ENCODE data around the gene PPFIBP2. TPM values are rescaled to one million over a fixed set of nuclear protein-coding genes. Genes with fewer than 3 reads are reported as not detected.
A peak's percentile ranks its signal among the peaks of the same experiment; 100 is the strongest.

PPFIBP2 gene
- polyA plus RNA-seq, 2 of the 4 experiments (the other 2 are of a cell fraction): 13.4 to 32.5 TPM

DNA sequence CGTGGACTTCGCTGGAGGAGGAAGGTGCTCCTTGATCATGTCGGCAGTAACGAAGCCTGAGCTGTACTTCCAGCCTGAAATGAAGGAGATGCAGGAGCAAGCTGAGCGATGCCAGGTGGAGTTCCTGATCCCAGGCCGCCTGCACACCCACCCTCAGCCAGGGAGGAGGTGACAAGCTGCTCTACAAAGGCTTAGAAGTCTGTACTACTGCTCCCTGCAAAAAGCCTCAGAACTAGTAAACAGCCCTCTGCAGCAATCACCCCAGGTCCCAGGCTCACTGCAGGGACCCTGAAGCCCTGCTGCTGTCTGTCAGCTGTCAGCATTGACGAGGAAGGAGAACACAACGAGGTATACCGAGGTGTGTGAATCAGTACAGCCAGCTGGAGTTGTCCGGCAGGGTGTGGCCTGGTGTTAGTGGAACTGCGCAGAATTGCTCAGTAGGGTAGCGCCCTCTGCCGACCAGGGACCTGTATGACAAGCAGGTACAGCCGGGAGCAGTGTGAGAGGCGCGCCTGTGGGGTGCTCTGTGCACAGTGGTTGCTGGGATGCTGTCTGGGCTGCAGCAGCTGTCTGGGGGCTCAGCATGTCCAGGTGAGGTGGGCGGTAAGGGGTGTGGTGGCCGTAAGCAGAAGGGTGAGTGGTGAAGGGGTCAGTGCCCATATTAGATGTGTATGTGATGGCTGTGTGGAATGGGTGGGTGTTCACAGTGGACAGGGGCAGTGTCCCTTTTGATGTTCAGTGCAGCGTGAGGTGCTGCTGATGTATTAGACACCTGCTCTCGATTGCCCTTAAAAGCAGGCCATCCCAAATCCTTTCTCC, 151.9 kb downstream of the PPFIBP2 start:
- CTCF ChIA-PET: interaction anchor here (0.5 to 10.6 kb wide), 59 partner anchors 10 to 572 kb away, joined by 3 to 209 read pairs (median 5); partner anchors contain the start of gene PPFIBP2
- DNase-seq (ENCODE audit: low read depth in 1 of 2, low spot score in 1 of 2) (peak; percentile 85 to 92), ATAC-seq (peak; percentile 94 to 99), FAIRE-seq (no peak)
- TF ChIP-seq, protein P1, sequence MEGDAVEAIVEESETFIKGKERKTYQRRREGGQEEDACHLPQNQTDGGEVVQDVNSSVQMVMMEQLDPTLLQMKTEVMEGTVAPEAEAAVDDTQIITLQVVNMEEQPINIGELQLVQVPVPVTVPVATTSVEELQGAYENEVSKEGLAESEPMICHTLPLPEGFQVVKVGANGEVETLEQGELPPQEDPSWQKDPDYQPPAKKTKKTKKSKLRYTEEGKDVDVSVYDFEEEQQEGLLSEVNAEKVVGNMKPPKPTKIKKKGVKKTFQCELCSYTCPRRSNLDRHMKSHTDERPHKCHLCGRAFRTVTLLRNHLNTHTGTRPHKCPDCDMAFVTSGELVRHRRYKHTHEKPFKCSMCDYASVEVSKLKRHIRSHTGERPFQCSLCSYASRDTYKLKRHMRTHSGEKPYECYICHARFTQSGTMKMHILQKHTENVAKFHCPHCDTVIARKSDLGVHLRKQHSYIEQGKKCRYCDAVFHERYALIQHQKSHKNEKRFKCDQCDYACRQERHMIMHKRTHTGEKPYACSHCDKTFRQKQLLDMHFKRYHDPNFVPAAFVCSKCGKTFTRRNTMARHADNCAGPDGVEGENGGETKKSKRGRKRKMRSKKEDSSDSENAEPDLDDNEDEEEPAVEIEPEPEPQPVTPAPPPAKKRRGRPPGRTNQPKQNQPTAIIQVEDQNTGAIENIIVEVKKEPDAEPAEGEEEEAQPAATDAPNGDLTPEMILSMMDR (IDR thresholded peaks at IDR 0.05): peak; percentile 83
- TF ChIP-seq HDAC2 (IDR thresholded peaks at IDR 0.05): no peak
- TF ChIP-seq ZNF302 (CRISPR knock-in tag; IDR thresholded peaks at IDR 0.05): no peak
- no peak for TF ChIP-seq HOXB5 (CRISPR knock-in tag; IDR thresholded peaks at IDR 0.05)
- no peak for TF ChIP-seq JUNB (IDR thresholded peaks at IDR 0.05)
- no peak for TF ChIP-seq ESRRA (IDR thresholded peaks at IDR 0.05; ENCODE audit: borderline replicate concordance, low read length)
- TF ChIP-seq SMC3 (IDR thresholded peaks at IDR 0.05): peak; percentile 86
- peak; percentile 93 to 96 for TF ChIP-seq RAD21 (conservative IDR thresholded peaks at IDR 0.05 in 1 of 2, IDR thresholded peaks at IDR 0.05 in 1 of 2)
- Histone ChIP-seq H3K27ac (peak overlapping the region in 1 of 2 experiments; percentile 60; a peak in 3 of 6 replicates), H3K4me2 (peak overlapping the region; percentile 29; the same call in 2 of the 3 replicates), H3K4me1 (peaks cover 4% of the 10 kb centered on the region; the same call in 2 of the 3 replicates), H3K9me3 (no peaks in the 10 kb centered on the region), H3K4me3 (no peak overlapping the region)
- 27% methylated on average over 20 of the region's 20 CpGs for whole genome bisulfite sequencing (ENCODE audit: missing lambda C conversion rate)
- POLR2A ChIA-PET: interaction anchor here (0.6 to 1.5 kb wide), 2 partner anchors 90 to 97 kb away, joined by 3 to 4 read pairs; no protein-coding TSS in a partner anchor

DNA sequence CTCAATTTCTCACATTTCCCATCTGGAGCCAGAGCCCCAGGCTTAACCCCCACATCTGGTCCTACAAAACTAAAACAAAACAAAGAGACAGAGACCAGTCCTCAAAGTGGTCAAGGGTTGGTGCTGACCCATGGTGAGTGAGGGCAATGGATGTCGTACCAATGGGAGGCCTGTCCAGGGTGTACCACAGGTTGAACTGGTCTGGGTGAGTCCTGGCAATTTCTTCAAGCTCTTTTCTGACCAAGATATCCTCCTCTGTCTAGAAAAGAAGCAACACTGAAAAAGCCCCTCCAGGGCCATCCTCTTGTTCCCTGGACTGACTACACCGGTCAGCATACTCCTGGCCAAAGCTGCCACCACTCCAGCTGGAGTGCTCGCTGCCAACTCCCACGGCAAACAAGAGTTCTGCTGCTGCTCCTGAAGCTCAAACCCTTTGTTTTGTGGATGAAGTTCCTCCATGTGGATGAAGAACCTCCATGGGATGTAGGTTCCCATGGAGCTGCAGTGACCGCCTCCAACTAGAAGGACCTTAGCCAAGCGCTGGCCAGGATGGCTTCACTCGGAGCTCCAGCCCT, 152.6 kb downstream of the PPFIBP2 start:
- Histone ChIP-seq H3K4me1 (peaks cover 4% of the 10 kb centered on the region; the same call in 2 of the 3 replicates), H3K9me3 (no peaks in the 10 kb centered on the region), H3K4me3 (no peak overlapping the region), H3K27ac (no peak overlapping the region), H3K4me2 (no peak overlapping the region)
- TF ChIP-seq FOSL2 (IDR thresholded peaks at IDR 0.05) (no peak), FOSL2 (CRISPR knock-in tag; IDR thresholded peaks at IDR 0.05) (no peak), EHF (CRISPR knock-in tag; IDR thresholded peaks at IDR 0.05) (no peak), CHD2 (IDR thresholded peaks at IDR 0.05; ENCODE audit: low read length, partially characterized antibody) (no peak), FOSB (CRISPR knock-in tag; IDR thresholded peaks at IDR 0.05) (no peak)
- TF ChIP-seq, protein P2, sequence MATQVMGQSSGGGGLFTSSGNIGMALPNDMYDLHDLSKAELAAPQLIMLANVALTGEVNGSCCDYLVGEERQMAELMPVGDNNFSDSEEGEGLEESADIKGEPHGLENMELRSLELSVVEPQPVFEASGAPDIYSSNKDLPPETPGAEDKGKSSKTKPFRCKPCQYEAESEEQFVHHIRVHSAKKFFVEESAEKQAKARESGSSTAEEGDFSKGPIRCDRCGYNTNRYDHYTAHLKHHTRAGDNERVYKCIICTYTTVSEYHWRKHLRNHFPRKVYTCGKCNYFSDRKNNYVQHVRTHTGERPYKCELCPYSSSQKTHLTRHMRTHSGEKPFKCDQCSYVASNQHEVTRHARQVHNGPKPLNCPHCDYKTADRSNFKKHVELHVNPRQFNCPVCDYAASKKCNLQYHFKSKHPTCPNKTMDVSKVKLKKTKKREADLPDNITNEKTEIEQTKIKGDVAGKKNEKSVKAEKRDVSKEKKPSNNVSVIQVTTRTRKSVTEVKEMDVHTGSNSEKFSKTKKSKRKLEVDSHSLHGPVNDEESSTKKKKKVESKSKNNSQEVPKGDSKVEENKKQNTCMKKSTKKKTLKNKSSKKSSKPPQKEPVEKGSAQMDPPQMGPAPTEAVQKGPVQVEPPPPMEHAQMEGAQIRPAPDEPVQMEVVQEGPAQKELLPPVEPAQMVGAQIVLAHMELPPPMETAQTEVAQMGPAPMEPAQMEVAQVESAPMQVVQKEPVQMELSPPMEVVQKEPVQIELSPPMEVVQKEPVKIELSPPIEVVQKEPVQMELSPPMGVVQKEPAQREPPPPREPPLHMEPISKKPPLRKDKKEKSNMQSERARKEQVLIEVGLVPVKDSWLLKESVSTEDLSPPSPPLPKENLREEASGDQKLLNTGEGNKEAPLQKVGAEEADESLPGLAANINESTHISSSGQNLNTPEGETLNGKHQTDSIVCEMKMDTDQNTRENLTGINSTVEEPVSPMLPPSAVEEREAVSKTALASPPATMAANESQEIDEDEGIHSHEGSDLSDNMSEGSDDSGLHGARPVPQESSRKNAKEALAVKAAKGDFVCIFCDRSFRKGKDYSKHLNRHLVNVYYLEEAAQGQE (IDR thresholded peaks at IDR 0.05): no peak
- DNase-seq (ENCODE audit: low read depth in 1 of 2, low spot score in 1 of 2): no peak
- no peak for ATAC-seq
- CTCF ChIA-PET: interaction anchor here (0.5 to 10.6 kb wide), 39 partner anchors 10 to 522 kb away, joined by 3 to 209 read pairs (median 7); partner anchors contain the start of gene PPFIBP2
- FAIRE-seq: no peak
- POLR2A ChIA-PET: interaction anchor here (1.5 kb wide), 1 partner anchor 91 kb away, joined by 4 read pairs; no protein-coding TSS in a partner anchor
- WGBS (ENCODE audit: missing lambda C conversion rate): 91% methylated on average over 6 of the region's 7 CpGs

DNA sequence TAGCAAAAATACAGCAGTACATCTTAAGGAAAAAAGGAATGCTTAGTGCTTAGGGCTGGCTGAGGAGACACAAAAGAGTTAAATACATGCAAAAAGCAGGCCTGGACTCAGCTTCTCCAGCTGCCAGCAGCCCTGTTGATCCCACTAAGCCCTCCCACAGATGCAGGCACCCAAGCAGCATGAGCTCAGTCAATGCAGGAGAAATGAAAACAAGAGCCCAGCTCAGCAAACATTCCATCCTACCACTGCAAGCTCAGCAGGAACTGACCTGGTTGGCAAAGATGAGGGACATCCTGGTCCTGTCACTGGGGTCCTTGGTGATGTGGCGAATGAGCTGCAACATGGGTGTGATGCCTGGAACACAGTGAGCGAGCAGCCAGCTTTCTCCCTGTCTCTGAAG, 153.7 kb downstream of the PPFIBP2 start:
- no peak overlapping the region for H3K27ac ChIP-seq
- no peaks in the 10 kb centered on the region for H3K9me3 ChIP-seq
- peaks cover 4% of the 10 kb centered on the region; the same call in 2 of the 3 replicates for H3K4me1 ChIP-seq
- TF ChIP-seq MYC (IDR thresholded peaks at IDR 0.05; ENCODE audit: borderline replicate concordance, low read length) (no peak), EHMT2 (IDR thresholded peaks at IDR 0.05; ENCODE audit: low read depth) (no peak), CBX2 (IDR thresholded peaks at IDR 0.05; ENCODE audit: borderline replicate concordance, low read depth) (no peak), NFE2L2 (conservative IDR thresholded peaks at IDR 0.05; ENCODE audit: low read length) (no peak), GATA3 (IDR thresholded peaks at IDR 0.05; ENCODE audit: borderline replicate concordance) (no peak), JUN (IDR thresholded peaks at IDR 0.05) (no peak), HOXB5 (CRISPR knock-in tag; IDR thresholded peaks at IDR 0.05) (no peak)
- TF ChIP-seq, protein P3, sequence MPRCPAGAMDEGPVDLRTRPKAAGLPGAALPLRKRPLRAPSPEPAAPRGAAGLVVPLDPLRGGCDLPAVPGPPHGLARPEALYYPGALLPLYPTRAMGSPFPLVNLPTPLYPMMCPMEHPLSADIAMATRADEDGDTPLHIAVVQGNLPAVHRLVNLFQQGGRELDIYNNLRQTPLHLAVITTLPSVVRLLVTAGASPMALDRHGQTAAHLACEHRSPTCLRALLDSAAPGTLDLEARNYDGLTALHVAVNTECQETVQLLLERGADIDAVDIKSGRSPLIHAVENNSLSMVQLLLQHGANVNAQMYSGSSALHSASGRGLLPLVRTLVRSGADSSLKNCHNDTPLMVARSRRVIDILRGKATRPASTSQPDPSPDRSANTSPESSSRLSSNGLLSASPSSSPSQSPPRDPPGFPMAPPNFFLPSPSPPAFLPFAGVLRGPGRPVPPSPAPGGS (IDR thresholded peaks at IDR 0.05): no peak
- ATAC-seq (no peak), DNase-seq (ENCODE audit: low read depth in 1 of 2, low spot score in 1 of 2) (no peak), FAIRE-seq (no peak)
- H3K4me2 ChIP-seq: no peak overlapping the region
- 89% methylated on average over 2 of the region's 2 CpGs for WGBS (ENCODE audit: missing lambda C conversion rate)
- ChIA-PET CTCF (interaction anchor here (1.1 to 10.6 kb wide), 8 partner anchors 18 to 913 kb away, joined by 3 to 209 read pairs (median 9); partner anchors contain the start of gene PPFIBP2), POLR2A (no interaction called here)
- H3K4me3 ChIP-seq: no peak overlapping the region

All from A549 (cell line).